GM18517 (cell line): ENCODE data around the gene TOM1.

Experiments used
- ATAC-seq: cut with Tn5 transposase; IDR thresholded peaks from one replicate; pipeline ENCODE4 v1.9.1; 2021; ENCODE audit warnings: mild to moderate bottlenecking, moderate library complexity; ENCODE audit not compliant: unreplicated experiment

TOM1 gene

GRCh38 chr22:35367331-35367886, 67.7 kb downstream of the TOM1 start:
- no peak for ATAC-seq

- ATAC-seq = no peak
Measured at GRCh38 chr22:35368386-35368785, 68.7 kb downstream of the TOM1 start.

GRCh38 chr22:35369996-35370395, 70.3 kb downstream of the TOM1 start:
- ATAC-seq = no peak

GRCh38 chr22:35373781-35374180, 74.1 kb downstream of the TOM1 start:
- no peak for ATAC-seq

- no peak for ATAC-seq
Measured at GRCh38 chr22:35375031-35375430, 75.3 kb downstream of the TOM1 start.

GRCh38 chr22:35375526-35375925, 75.8 kb downstream of the TOM1 start:
- no peak for ATAC-seq

GRCh38 chr22:35376728-35377472, 77.2 kb downstream of the TOM1 start:
- ATAC-seq = peak; percentile 69

- ATAC-seq = no peak
Measured at GRCh38 chr22:35377735-35378134, 78.0 kb downstream of the TOM1 start.

GRCh38 chr22:35378621-35379020, 78.9 kb downstream of the TOM1 start:
- ATAC-seq = no peak

GRCh38 chr22:35379146-35379993, 79.7 kb downstream of the TOM1 start:
- ATAC-seq = no peak

- no peak for ATAC-seq
Measured at GRCh38 chr22:35380013-35380412, 80.3 kb downstream of the TOM1 start.

- ATAC-seq = peak; percentile 41
Measured at GRCh38 chr22:35380537-35381423, 81.1 kb downstream of the TOM1 start, which contains the start of gene HMOX1. TSS of gene HMOX1 (plus strand) at chr22:35381096. CDS start at chr22:35381174, 78 bp downstream.

- no peak for ATAC-seq
Measured at GRCh38 chr22:35381424-35382009, 81.8 kb downstream of the TOM1 start.

- no peak for ATAC-seq
Measured at GRCh38 chr22:35383679-35384071, 84.0 kb downstream of the TOM1 start.

- ATAC-seq = no peak
Measured at GRCh38 chr22:35384527-35384926, 84.8 kb downstream of the TOM1 start.

GRCh38 chr22:35384975-35385588, 85.4 kb downstream of the TOM1 start:
- ATAC-seq = no peak

- ATAC-seq = no peak
Measured at GRCh38 chr22:35386670-35387288, 87.1 kb downstream of the TOM1 start.

GRCh38 chr22:35390933-35391332, 91.2 kb downstream of the TOM1 start:
- no peak for ATAC-seq

- no peak for ATAC-seq
Measured at GRCh38 chr22:35392357-35392756, 92.7 kb downstream of the TOM1 start.
